Stimulated activated CD8-positive, alpha-beta memory T cell treated with anti-CD3 and anti-CD28 coated beads, Interleukin-4, amount 100 ng/mL, for 1 hour (primary cell): ENCODE data around the gene RFFL.

Experiments
- DNase-seq, 2 donors: peaks; one replicate each; pipeline ENCODE4 v3.0.0-alpha.2; 2020; ENCODE audit warnings: low read depth in 2 of 2, low spot score in 1 of 2

Gene RFFL

GRCh38 chr17:35081638-35082037, 18.1 kb upstream of the RFFL start:
- no peak for DNase-seq

- DNase-seq = no peak
These were observed 17.0 kb upstream of the RFFL start for GRCh38 chr17:35080536-35080935.

GRCh38 chr17:35079547-35080423, 16.3 kb upstream of the RFFL start:
- no peak for DNase-seq

GRCh38 chr17:35076874-35077273, 13.4 kb upstream of the RFFL start:
- DNase-seq = no peak

GRCh38 chr17:35074711-35075707, 11.5 kb upstream of the RFFL start:
- DNase-seq = no peak

- no peak for DNase-seq
These were observed 10.6 kb upstream of the RFFL start for GRCh38 chr17:35073991-35074627.

GRCh38 chr17:35073183-35073790, 9.8 kb upstream of the RFFL start:
- DNase-seq = no peak

- DNase-seq = no peak
These were observed 5.8 kb upstream of the RFFL start for GRCh38 chr17:35069311-35069710.

- no peak for DNase-seq
These were observed 4.7 kb upstream of the RFFL start for GRCh38 chr17:35068249-35068648.

GRCh38 chr17:35065880-35066279, 2.4 kb upstream of the RFFL start:
- DNase-seq = no peak

GRCh38 chr17:35064516-35065215, 1.2 kb upstream of the RFFL start:
- no peak for DNase-seq

GRCh38 chr17:35062308-35062707, 1.2 kb downstream of the RFFL start:
- DNase-seq = no peak

GRCh38 chr17:35057332-35057915, 6.1 kb downstream of the RFFL start:
- no peak for DNase-seq

- no peak for DNase-seq
These were observed 7.5 kb downstream of the RFFL start for GRCh38 chr17:35056013-35056412.

GRCh38 chr17:35053204-35053603, 10.3 kb downstream of the RFFL start:
- no peak for DNase-seq

- no peak for DNase-seq
These were observed 10.7 kb downstream of the RFFL start for GRCh38 chr17:35052780-35053179.

- no peak for DNase-seq
These were observed 11.3 kb downstream of the RFFL start for GRCh38 chr17:35052241-35052610.

GRCh38 chr17:35051579-35052240, 11.8 kb downstream of the RFFL start:
- no peak for DNase-seq

GRCh38 chr17:35051183-35051578, 12.3 kb downstream of the RFFL start:
- DNase-seq = no peak

GRCh38 chr17:35050170-35050569, 13.3 kb downstream of the RFFL start:
- no peak for DNase-seq
